Measurements from ENCODE around the gene MYOM1.

The MYOM1 gene

DNA sequence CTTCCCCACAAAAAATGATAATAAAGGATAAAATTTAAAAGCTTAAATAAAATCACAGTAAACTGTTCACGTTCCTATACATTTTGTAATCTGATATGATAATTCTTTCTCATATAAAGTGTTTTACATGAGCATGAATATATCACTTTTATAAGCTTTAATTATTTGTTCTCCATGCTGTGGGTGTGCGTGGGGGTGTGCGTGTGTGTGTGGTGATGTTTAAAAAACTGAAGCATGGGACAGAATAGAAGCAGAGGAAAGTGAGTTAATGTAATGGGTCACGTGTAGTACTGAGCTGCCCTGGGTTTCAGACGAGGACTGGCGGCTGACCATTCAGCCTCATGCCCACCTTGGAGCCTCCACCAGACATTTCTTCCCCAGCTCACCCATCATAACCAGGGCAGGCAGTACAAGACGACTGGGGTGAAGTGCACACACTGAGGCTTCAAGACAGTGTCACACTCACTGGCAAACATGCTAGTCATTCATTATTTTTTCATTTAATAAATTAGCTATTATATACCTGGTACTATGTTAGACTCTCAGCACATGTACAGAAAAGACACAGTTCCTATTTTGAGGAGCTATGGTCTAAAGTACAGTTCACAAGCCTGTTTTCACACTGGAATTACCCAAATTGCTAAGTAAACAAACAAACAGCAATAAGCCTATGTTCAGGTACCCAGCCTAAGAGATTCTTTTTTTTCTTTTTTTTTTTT is 109.6 kb downstream of the MYOM1 start:
- TF ChIP-seq, protein P1, sequence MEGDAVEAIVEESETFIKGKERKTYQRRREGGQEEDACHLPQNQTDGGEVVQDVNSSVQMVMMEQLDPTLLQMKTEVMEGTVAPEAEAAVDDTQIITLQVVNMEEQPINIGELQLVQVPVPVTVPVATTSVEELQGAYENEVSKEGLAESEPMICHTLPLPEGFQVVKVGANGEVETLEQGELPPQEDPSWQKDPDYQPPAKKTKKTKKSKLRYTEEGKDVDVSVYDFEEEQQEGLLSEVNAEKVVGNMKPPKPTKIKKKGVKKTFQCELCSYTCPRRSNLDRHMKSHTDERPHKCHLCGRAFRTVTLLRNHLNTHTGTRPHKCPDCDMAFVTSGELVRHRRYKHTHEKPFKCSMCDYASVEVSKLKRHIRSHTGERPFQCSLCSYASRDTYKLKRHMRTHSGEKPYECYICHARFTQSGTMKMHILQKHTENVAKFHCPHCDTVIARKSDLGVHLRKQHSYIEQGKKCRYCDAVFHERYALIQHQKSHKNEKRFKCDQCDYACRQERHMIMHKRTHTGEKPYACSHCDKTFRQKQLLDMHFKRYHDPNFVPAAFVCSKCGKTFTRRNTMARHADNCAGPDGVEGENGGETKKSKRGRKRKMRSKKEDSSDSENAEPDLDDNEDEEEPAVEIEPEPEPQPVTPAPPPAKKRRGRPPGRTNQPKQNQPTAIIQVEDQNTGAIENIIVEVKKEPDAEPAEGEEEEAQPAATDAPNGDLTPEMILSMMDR (IDR thresholded peaks at IDR 0.05; ENCODE audit: borderline replicate concordance, control extremely low read depth, extremely low read depth, insufficient read depth, missing control alignments): no peak
- in situ Hi-C loops (cut with MboI; ENCODE audit: low sequenced_read_pairs, unreplicated experiment): no loop called here

GRCh38 chr18:3107740-3108151 is 112.0 kb downstream of the MYOM1 start:
- in situ Hi-C loops (cut with MboI; ENCODE audit: low sequenced_read_pairs, unreplicated experiment): no loop called here
- TF ChIP-seq, protein P1 (IDR thresholded peaks at IDR 0.05; ENCODE audit: borderline replicate concordance, control extremely low read depth, extremely low read depth, insufficient read depth, missing control alignments): no peak
- no peak for DNase-seq (ENCODE audit: low spot score)

More for the DNA sequence above, 109.6 kb downstream of the MYOM1 start:
- DNase-seq (ENCODE audit: low spot score): no peak

DNA sequence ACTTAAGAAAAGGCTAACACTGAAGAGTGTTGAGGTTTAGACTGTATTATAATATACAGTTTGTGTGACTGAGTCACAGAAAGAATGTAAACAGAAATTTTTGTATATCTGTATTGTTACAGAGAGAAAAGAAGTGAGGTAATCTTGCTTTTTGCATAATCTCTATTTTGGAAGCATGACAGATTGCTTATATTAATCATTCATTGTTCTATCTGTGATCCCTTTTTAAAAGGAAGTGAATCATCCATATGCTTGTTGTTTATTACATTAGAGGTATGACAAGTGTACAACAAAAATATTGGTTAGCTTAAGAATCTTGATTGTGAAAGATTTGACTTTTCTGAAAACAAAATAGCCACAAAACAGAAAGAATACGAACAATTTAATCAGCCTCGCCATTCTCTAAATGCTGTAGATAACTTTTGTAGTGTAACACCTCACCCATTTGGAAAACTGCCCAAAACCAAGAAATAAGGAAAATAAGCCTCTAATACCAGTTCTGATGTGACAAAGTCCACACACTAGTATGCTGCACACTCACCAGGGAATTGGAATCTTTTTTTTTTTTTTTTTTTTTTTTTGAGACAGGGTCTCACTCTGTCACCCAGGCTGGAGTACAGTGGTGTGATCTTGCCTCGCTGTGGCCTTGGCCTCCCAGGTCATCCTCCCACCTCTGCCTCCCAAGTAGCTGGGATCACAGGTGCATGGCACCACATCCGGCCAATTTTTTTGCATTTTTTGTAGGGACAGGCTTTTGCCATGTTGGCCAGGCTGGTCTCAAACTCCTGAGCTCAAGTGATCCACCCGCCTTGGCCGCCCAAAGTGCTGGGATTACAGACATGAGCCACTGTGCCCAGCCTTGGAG is 115.3 kb downstream of the MYOM1 start:
- no peak for DNase-seq (ENCODE audit: low spot score)
- in situ Hi-C loops (cut with MboI; ENCODE audit: low sequenced_read_pairs, unreplicated experiment): no loop called here
- TF ChIP-seq, protein P1 (IDR thresholded peaks at IDR 0.05; ENCODE audit: borderline replicate concordance, control extremely low read depth, extremely low read depth, insufficient read depth, missing control alignments): no peak

GRCh38 chr18:3103576-3103975 is 116.2 kb downstream of the MYOM1 start:
- no peak for DNase-seq (ENCODE audit: low spot score)
- in situ Hi-C loops (cut with MboI; ENCODE audit: low sequenced_read_pairs, unreplicated experiment): no loop called here
- TF ChIP-seq, protein P1 (IDR thresholded peaks at IDR 0.05; ENCODE audit: borderline replicate concordance, control extremely low read depth, extremely low read depth, insufficient read depth, missing control alignments): no peak

- TF ChIP-seq, protein P1 (IDR thresholded peaks at IDR 0.05; ENCODE audit: borderline replicate concordance, control extremely low read depth, extremely low read depth, insufficient read depth, missing control alignments): no peak
- no peak for DNase-seq (ENCODE audit: low spot score)
- in situ Hi-C loops (cut with MboI; ENCODE audit: low sequenced_read_pairs, unreplicated experiment): no loop called here
These were observed 116.8 kb downstream of the MYOM1 start for GRCh38 chr18:3102983-3103382.

GRCh38 chr18:3100498-3101132 is 119.2 kb downstream of the MYOM1 start:
- no peak for DNase-seq (ENCODE audit: low spot score)
- in situ Hi-C loops (cut with MboI; ENCODE audit: low sequenced_read_pairs, unreplicated experiment): no loop called here
- TF ChIP-seq, protein P1 (IDR thresholded peaks at IDR 0.05; ENCODE audit: borderline replicate concordance, control extremely low read depth, extremely low read depth, insufficient read depth, missing control alignments): no peak
